Head of caudate nucleus (tissue), 42 donors: ENCODE results near the gene MAPK7.

ENCODE experiments used
- DNase-seq, 42 donors: peaks; one replicate each; pipeline versions ENCODE4 v3.0.0 to v3.0.0-alpha.2; 2020 to 2021; ENCODE audit warnings: mixed read lengths in 7 of 42
- intact Hi-C: fragments of 100-400 bp; cut with DNase I; formaldehyde crosslinking; loops from one replicate; pipeline ENCODE4 v1.15.0; 2022

Gene MAPK7

DNA sequence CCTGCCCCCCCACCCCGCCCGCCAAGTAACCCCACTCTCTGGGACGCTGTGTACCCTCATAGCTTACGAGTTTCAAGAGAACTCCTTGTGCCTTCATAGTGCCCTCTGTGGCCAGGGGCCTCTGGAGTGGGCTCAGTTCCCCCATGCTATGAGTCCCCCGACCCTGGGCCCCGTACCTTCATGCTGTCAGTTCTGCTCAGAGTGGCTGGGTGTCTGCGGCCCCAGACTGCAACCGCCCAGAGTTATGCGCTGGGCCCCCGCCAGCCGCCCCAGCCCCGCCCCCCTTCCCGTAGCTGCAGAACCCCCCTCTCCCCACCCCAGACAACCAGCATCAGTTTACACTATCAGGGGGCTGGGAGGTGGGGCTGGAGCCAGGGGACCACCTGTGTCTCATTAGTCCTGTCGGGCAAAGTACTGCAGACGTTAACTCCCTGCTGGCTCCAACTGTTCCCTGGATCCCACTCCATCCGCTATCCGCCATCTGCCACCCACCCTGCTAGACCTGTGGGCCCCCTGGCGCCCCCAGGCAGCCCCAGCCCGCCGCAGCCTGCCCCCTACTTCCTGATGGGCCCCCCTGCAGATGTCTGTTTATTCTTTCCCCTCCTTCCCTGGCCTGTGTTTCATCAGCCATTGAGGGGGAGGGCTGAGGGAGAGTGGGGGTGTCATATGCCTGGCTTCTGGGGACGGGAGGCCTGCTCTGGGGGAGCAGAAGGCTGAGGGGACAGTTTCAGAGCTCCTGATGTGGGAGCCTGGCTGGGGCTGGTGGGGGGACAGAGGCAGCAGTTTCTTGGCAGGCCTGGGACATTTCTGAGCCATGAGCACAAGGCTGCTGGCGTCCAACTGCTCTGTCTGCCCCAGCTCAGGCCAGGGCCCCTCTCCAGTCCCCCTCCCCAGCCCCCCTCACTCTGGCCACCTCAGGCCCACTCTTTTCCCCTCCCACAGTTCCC is 8.9 kb downstream of the MAPK7 start, which contains the start of gene MFAP4:
MFAP4 (minus strand) TSS at position 217 of the 947 bp plus-strand sequence; CDS start at position 182, 35 bp downstream.
- peak in 21 of 42 donors; percentile 34 to 78 (median 51) for DNase-seq
- intact Hi-C loops: no loop called here

DNA sequence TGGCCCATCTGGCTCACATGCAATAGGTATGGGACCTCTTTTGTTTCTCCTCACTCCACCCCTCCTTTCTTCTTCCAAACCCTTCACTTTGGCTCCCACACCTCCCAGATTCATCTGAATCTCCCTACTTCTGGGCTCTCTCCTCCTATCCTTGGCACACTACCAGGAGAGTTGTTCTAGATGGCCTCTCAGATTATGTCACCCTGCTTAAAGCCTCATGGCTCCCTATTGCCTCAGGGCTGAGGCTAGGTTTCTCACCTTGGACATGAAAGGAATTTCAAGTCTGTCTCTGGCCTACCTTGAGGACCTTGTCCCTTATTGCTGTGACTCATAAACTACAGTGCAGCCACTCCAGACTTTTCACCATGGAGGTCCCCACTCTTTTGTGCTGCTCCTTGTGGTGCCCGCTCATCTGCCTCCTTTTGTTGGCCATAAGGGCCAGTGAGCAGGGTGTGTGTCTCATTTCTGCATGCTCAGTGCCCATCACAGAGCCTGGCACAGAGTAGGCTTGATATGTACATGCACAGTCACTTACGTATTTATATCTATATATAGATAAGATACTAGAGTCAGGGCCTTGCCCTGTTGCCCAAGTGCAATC is 9.7 kb downstream of the MAPK7 start:
- DNase-seq: peak in 3 of 42 donors; percentile 1 to 13 (median 13)
- intact Hi-C loops: no loop called here

DNA sequence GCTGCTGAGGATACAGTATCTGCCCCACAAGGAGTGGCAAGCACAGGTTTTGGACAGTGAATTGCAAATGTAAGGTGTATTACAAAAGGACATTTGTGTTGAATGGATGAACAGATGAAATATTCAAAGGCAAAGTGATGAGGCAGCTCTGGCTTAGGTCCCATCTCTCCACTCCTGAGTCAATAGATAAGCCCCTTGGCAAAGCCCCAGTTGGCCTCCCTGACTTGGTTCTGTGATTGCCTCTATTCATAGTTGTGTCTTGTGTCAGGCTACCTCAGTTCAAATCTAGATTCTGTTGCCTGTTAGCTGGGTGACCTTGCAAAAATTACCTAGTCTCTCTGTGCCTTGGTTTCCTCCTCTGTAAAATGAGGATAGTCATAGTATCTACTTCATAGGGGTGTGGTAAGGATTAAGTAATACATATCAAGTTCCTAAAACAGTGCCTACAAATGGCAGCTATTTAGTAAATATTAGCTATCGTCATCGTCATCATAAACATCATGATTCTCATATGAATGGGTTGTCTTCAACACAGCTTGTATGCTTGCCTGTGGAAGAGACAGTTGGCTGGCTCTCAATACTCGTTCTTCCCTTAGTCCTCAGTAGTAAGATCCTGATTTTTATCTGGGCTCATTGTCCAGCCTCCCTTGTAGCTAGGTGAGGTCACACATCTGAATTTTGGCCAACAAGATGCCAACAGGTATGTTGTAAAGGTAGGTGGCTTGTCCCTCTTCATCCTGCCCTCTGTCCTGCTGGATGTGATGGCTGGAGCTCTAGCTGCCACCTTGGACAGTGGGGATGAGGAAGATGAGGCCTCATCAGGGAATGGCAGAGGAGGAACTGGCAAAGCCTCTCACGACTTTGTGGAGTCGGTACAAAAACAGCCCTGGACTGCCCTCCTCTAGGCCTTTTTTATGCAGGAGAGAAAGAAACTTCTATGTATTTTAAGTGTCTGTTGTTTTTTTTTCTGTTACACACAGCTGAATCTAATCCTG is 10.8 kb downstream of the MAPK7 start:
- peak in 3 of 42 donors; percentile 10 to 20 (median 12) for DNase-seq
- intact Hi-C loops: no loop called here

DNA sequence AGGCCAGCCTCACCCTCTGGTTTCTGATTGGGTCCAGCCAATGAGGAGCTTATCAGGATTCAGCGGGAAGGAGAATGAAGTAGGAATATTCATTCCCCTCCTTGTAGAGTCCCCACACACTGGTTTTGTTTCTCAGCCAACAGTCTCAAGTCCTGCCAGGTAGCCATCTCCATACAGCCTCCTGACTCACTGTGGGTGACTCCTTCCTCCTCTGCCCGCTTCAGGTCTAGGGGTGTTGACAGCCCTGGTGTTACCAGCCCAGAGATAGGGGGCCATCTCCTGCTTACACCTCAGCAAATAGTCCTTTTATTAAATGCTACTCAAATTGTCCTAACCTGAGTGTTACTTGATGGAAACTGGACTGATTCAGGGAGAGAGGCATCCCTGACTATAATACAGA is 12.7 kb downstream of the MAPK7 start:
- intact Hi-C loops: no loop called here
- DNase-seq: peak in 3 of 42 donors; percentile 0 to 13 (median 5)

DNA sequence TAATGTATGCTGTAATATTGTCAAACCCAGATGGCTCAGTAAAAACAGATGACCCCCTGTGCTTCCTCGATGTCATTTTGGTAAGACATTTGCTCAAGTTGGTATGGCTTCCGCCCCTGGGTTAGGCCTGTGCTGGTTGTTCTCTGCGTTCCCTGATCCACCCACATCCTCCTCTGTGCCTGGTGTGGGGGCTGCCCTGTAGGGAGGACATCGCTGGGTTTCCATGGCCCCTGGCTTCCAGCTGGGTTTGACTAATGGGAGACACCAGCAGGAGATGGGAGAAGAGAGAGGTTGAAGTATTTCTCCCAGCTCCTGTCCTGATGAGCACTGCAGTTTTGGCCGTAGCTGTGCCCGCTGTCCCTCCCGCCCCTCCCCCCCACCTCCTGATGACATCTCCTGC is 13.1 kb downstream of the MAPK7 start:
- intact Hi-C loops: no loop called here
- DNase-seq: peak in 2 of 42 donors; percentile 8 to 13

DNA sequence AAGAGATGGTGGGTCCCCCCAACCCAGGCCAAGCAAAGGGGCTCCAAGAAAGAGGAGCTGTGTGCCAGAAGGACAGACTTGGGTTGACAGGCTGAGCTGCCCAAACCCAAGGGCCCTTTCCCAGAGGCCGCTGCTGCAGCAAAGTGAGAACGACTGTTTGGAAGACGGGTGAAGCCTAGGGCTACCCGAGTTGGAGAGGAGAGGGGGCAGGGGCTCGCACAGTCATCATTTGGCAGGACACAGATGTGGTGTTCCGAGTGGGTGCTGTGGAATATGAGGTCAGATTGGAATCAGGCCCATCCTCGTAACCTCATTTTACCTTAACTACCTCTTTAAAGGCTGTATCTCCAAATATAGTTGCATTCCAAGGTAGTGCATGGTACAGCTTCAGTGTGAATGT is 14.0 kb downstream of the MAPK7 start:
- intact Hi-C loops: no loop called here
- DNase-seq: peak in 2 of 42 donors; percentile 15 to 31

DNA sequence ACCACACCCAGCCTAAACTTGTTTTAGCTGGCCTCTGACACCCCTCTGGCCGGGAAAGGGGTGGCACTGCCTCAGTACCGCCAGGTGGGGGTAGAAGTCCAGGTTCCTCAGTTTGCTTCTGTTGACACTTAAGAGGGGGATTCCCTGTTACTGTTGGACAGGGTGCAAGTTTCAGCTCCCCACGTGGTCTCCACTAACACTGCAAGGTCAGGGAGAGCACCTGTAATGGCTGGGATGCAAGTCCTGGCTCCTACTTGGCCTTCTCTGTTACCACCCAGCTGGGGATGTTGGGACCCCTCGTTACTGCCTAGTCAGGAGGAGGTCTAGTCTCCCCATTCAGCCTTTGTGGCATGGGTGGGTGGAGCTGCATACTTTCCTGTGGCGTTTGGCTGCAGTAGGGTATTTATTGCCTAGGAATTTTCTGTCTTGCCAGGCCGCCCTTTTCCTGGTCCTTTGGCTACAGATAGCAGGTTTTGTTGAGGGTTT is 19.3 kb downstream of the MAPK7 start:
- intact Hi-C loops: no loop called here
- DNase-seq: peak in 2 of 42 donors; percentile 4 to 13

DNA sequence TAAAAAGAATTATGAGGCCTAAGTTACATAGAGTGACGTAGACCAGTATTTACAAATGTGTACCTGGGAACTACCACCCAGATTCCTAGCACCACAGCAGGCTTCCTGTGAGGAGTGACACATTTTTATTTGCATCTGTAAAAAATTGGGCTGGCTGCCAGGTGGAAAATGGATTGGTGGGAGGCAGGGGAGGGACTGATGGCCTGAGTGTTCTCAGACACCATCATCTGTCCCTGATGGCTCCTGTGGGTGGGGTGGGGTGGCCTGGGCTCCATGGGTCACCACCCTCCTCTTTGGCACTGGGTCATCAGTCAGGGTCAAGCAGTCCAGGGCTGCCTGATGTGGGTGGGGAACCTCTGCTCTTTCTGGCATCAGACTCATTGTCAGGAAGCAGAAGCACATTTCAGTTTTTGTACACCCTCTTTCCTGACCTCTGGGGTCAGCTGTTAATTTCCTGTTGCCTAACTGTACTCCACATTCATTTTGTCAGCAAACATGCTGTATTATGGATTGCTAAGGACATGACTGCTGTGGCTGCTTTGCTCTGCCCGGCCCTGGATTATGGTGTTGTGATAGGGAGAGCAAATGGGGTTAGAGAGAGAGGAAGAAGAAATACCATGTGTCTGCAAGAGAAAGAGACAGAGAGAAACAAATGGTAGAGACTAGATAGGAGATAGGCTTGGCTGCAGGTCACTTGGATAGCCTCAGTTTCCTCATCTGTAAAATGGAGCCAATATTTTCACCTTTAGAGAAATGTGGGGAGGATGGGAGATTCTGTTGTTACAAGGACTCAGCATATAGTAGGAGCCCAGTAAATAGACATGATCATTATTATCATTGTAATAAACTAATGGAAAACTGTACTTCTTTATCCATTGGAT is 20.2 kb downstream of the MAPK7 start:
- DNase-seq: no peak
- intact Hi-C loops: no loop called here

DNA sequence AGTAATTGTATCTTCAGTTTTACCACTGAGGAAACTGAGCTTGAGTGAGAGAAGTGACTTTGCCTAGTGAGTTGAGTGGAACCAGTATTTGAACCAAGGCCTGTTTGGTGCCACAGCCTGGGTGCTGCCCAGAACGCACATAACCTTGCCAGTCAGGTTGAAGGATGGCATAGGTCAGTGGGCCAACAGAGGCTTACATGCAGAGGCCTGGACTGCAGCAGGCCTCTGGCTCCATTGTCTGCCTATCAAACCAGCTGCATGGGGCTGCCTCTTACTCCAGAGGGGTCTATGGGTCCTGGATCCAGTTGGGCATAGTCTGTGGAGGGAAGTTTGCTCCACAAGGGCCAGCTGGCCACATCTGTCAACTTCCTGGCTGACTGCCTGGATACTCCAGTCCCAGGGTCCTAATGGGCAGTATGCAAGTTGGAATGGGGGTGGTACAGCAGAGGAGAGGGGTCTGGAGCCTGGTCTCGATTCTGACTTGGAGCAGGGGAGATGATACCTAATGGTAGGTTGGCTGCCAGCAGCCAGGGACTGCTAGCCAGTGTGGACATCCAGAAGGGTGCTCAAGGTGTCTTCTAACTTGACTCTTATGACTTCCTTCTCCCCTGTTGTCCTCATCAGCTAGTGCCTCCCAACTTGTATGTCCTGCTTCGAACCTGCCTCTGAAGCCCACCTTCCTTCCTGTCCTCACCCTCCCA is 21.6 kb downstream of the MAPK7 start:
- intact Hi-C loops: no loop called here
- no peak for DNase-seq

DNA sequence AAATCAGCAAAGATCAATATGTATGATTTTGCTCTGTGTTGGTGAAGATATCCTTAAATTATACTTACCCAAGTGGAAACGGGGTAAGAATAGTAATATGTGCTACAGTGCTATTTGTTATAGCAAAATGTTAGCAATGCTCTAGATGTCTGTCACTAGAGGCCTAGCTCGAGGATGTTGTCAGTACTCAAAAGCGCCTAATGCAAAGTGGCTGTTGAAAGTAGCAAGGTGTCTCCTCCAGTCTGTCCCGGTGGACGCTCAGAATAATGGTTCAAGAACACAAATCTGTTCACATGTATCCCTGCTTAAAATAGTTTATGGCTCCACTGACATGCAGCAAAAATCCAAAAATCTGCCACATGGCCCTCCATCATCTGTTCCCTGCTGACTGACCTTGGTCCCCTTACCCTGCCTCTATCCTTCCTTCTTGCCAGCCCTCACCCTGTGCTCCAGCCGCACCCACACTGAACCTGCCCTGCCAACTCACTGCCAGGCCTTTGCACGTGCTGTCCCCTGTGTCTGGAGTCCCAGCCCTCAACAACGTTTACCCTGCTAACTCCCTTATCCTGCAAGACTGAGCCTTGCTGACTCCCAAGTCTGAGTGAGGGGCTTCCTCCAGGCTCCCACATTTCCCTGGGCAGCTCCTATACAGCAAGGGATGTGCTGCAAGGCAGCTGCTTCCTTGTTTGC is 23.2 kb downstream of the MAPK7 start:
- DNase-seq: no peak
- intact Hi-C loops: no loop called here

DNA sequence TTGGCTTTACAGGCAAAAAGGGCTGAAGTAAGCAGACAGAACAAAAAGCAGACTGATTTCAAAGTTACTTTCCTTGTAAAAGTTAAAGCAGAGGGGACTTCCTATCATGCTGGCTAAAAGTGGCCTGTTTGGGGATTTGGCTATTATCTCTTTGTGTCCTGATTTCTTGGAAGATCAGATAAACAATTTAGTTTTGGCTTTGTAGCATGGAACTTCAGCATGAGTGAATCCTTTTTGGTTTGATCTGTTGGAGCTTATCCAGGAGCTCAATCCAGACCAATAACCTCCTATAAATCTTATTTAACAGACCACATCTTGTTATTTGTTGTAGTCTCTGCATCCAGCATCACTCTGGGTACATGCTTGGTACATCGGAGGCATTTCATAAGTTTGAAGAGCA is 23.9 kb downstream of the MAPK7 start:
- DNase-seq: no peak
- intact Hi-C loops: no loop called here

DNA sequence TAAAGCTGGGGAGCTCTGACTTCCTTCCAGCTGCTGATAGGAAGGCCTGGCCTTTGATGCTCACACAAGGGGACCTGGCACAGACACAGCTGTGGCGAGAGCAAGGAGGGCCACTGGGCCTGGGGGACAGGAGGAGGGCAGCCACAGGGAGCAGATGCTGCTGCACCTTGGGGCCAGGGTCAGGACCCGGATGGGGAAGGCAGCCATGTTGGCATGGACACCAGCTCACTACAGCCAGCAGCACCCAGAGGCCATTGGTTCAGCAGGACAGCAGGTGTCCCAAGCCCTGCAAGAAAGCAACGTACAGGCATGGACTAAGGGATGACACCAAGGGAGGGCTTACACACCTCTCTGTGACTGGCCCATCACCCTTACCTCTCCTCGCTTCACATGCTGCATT is 24.7 kb downstream of the MAPK7 start:
- DNase-seq: no peak
- intact Hi-C loops: no loop called here

DNA sequence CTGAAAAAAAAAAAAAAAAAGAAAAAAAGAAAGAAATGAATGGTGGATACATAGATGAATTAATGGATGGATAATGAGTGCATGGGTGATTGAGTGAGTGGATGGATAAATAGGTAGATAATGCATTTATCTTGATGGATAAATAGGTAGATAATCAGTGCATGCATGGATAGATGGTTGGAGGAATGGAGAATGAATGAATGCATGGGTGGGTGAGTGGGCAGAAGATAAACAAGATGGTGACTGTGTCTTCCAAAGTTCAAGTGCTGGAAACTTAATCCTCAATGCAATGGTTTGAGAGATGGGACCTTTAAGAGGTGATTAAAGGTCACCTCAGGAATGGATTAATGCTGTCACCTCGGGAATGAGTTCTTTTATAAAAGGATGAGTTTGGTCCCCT is 26.0 kb downstream of the MAPK7 start:
- intact Hi-C loops: no loop called here
- no peak for DNase-seq

DNA sequence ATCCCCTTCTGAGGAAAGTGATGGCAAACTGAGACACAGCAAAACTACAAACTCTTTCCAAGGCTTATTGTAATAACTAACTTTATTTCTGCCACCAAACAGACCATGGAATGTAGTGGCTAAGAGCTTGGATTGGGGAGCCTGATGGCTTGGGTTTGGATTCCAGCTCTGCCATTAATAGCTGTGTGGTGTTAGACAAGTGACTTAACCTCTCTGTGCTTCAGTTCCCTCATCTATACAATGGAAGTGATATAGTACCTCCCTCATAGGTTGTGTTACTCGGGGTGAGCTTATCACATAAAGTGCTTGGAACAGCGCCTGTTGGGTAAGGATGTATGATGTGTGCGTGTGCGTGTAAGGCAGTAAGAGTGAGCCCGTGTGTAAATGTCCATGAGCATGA is 26.8 kb downstream of the MAPK7 start:
- intact Hi-C loops: no loop called here

DNA sequence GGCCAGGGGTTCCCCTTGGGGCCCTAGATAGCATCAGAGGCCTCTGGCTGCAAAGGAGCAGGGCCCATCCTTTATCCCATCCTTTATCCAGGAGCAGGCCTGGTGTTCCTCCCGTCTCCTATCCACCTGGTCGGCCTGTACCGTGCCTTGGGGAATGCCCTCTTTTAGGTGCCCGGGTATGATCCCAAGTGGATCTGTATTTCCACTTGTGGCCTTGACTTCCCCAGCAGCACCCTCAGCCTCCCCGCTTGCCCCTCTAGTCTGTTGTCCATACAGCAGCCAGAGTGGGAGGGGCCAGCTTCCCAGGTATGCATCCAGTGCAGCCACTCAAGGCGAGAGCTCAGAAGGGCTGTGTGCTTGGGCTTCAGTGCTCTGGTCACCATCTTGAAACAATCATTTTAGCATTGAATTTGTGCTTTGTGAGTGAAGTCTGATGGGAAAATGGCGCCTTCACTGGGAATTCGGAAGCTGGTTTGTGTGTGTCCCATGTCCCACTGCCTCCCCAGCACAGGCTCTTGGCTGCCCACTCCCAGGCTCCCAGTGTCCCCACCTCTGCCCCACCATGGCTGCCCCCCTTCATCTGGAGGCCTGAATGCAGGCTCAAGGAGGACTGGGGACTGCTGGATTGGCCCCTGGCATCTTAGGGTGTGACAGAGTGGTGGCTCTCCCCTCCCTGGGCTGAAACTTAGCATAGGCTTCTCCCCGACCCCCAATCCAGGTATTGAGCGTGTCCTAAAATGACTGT is 29.5 kb downstream of the MAPK7 start:
- DNase-seq: no peak
- intact Hi-C loops: no loop called here

More for the DNA sequence above, 26.8 kb downstream of the MAPK7 start:
- no peak for DNase-seq

DNA sequence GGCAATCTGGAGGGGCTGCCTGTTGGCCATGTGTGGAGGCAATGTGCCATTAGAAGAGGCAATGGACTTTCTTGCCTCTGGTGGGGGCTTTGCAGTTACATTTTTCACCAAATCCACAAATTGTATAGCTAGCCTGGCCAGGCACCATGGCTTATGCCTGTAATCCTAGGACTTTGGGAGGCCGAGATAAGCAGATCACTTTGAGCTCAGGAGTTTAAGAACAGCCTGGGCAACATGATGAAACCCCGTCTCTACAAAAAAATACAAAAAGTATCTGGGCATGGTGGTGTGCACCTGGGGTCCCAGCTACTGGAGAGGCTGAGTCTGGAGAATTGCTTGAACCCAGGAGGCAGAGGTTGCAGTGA is 30.0 kb downstream of the MAPK7 start:
- no peak for DNase-seq
- intact Hi-C loops: no loop called here
